Measurements from ENCODE around the gene CCDC136.

GRCh38 chr7:128788446-128789412 is 3.0 kb upstream of the CCDC136 start:
- TF ChIP-seq CTCF (IDR thresholded peaks at IDR 0.05; ENCODE audit: low read length): no peak
- TF ChIP-seq EZH2 (IDR thresholded peaks at IDR 0.05; ENCODE audit: borderline replicate concordance, low read length): no peak

Measured in OCI-LY1 (cell line).